Effector memory CD4-positive, alpha-beta T cell (primary cell): ENCODE results near the gene PTX3.

Experiments used
- DNase-seq, 3 donors: peaks; one replicate each; pipeline ENCODE4 v3.0.0-alpha.2; 2020
- H3K27ac ChIP-seq: 2 replicates; pipeline ENCODE4 v1.7.0; 2013; ENCODE audit warnings: mild to moderate bottlenecking, low read length, moderate library complexity; ENCODE audit not compliant: insufficient read depth, poor library complexity, severe bottlenecking
- H3K27me3 ChIP-seq: replicated peaks from 2 replicates; pipeline ENCODE4 v1.7.0; 2013; ENCODE audit warnings: mild to moderate bottlenecking, low read length; ENCODE audit not compliant: insufficient read depth, control insufficient read depth, poor library complexity, severe bottlenecking
- H3K36me3 ChIP-seq: 2 replicates; pipeline ENCODE4 v1.7.0; 2013; ENCODE audit warnings: mild to moderate bottlenecking, low read length, moderate library complexity; ENCODE audit not compliant: control insufficient read depth, insufficient read depth
- H3K4me1 ChIP-seq: 2 replicates; pipeline ENCODE4 v1.7.0; 2013; ENCODE audit warnings: low read length, mild to moderate bottlenecking; ENCODE audit not compliant: control insufficient read depth, insufficient read depth, poor library complexity, severe bottlenecking
- H3K4me3 ChIP-seq: 2 replicates; pipeline ENCODE4 v1.7.0; 2013; ENCODE audit warnings: low read length, low read depth, mild to moderate bottlenecking; ENCODE audit not compliant: insufficient read depth, poor library complexity, severe bottlenecking
- H3K9me3 ChIP-seq: 2 replicates; pipeline ENCODE4 v1.7.0; 2013; ENCODE audit warnings: mild to moderate bottlenecking, low read length, moderate library complexity; ENCODE audit not compliant: control insufficient read depth
- total RNA-seq, 3 donors: gene quantifications; one replicate each; lab custom pipeline; 2026; lab: John Stamatoyannopoulos, UW

Gene PTX3
- 0 to 0.39 (median 0) reads per million in 3 donors for total RNA-seq

DNA sequence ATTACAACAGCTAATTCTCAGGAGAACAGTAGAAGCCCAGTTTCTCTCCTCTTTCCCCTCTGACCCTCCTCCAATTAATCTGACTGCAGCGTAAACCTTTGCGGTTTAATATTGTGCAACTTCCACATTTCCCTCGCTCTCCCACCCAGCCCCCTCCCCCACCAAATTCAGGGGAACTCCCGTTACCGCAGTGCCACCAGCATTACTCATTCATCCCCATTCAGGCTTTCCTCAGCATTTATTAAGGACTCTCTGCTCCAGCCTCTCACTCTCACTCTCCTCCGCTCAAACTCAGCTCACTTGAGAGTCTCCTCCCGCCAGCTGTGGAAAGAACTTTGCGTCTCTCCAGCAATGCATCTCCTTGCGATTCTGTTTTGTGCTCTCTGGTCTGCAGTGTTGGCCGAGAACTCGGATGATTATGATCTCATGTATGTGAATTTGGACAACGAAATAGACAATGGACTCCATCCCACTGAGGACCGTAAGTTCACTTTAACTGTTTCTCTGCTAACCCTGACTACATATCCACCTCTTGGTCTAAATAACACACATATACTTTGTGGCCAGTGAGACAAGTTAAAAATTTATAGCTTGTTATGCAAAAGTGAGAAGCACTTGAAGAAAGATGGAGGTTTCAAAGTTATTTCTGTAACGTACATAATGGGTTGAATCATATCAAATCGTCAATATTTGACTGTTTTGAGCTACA is at the start of gene PTX3:
TSS of gene PTX3 (plus strand) at position 268 of the 709 bp plus-strand sequence. CDS start at position 352, 84 bp downstream.
- Histone ChIP-seq H3K27ac (no peak within 1 kb of the TSS), H3K4me3 (no peak within 1 kb of the TSS)

DNA sequence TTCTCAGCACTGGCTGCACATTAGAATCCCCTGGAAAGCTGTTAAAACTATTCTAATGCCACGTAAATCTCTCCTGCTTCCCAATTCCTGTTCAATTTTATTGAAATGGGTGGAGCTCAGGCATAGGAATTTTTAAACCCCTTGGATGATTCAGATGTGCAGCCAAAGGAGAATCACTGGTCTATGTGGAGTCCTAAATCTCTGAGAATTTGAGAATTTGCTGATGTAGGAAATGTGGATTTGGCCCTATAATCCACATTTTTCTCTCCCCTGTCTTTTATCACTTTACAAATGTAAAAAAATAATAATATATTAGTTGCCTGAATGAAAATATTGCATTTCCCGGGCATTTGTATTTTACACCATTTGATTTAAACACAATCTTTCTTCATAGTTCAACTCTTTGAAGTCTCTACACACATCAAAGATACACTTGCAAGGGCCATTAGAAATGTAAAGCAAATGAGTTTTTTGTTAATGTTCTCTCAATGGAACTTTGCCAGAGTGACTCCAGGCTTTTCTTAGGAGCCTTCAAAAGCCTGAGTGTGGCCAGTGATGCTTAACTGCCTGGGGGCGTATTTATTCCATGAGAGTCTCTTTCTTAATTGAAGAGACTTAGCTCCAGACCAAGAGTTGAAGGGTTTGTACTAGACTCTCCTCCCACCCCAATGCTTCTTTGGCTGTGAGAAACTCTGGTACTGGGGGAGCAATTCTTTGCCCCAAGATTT is 48.8 kb upstream of the PTX3 start:
- H3K4me1 ChIP-seq = no peaks in the 10 kb centered on the region
- no peak for DNase-seq
- H3K27me3 ChIP-seq = no peaks in the 10 kb centered on the region
- no peak overlapping the region for H3K27ac ChIP-seq
- H3K9me3 ChIP-seq = no peaks in the 10 kb centered on the region
- no peaks in the 10 kb centered on the region for H3K36me3 ChIP-seq
- H3K4me3 ChIP-seq = no peak overlapping the region

More for the DNA sequence above, at the start of gene PTX3:
- peaks cover 3% of the 10 kb centered on the region for H3K27me3 ChIP-seq
- no peaks in the 10 kb centered on the region for H3K36me3 ChIP-seq
- DNase-seq = no peak
- no peaks in the 10 kb centered on the region for H3K4me1 ChIP-seq
- H3K9me3 ChIP-seq = no peaks in the 10 kb centered on the region

DNA sequence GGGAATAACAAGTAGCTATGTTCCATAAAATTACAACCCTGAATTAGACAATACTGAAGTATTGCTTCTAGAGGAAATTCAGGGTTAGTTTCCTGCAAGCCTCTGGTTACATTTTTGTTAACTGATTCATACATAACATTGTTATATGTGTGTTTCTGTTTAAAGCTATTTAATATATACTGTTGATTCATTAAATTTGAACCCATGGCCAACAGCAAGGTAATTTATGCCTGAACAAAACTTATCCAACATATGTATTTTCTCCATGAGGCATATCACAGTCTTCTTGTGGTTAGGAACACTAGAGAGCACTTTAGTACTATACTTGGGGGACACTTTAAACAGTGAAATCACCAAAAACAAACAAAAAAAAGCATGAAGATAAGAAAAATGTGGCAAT is 47.7 kb upstream of the PTX3 start:
- no peaks in the 10 kb centered on the region for H3K36me3 ChIP-seq
- no peak for DNase-seq

GRCh38 chr3:157390713-157391515 is 45.7 kb upstream of the PTX3 start:
- no peaks in the 10 kb centered on the region for H3K4me1 ChIP-seq
- no peaks in the 10 kb centered on the region for H3K27me3 ChIP-seq
- H3K36me3 ChIP-seq = no peaks in the 10 kb centered on the region
- no peak overlapping the region for H3K4me3 ChIP-seq
- no peaks in the 10 kb centered on the region for H3K9me3 ChIP-seq
- H3K27ac ChIP-seq = no peak overlapping the region
- DNase-seq = no peak

More for the DNA sequence above, 47.7 kb upstream of the PTX3 start:
- no peaks in the 10 kb centered on the region for H3K4me1 ChIP-seq
- no peaks in the 10 kb centered on the region for H3K9me3 ChIP-seq
- H3K27me3 ChIP-seq = no peaks in the 10 kb centered on the region
- H3K27ac ChIP-seq = no peak overlapping the region
- no peak overlapping the region for H3K4me3 ChIP-seq

GRCh38 chr3:157392104-157392503 is 44.5 kb upstream of the PTX3 start:
- Histone ChIP-seq H3K4me3 (no peak overlapping the region), H3K36me3 (no peaks in the 10 kb centered on the region), H3K27me3 (no peaks in the 10 kb centered on the region), H3K9me3 (no peaks in the 10 kb centered on the region), H3K27ac (no peak overlapping the region), H3K4me1 (no peaks in the 10 kb centered on the region)
- no peak for DNase-seq

DNA sequence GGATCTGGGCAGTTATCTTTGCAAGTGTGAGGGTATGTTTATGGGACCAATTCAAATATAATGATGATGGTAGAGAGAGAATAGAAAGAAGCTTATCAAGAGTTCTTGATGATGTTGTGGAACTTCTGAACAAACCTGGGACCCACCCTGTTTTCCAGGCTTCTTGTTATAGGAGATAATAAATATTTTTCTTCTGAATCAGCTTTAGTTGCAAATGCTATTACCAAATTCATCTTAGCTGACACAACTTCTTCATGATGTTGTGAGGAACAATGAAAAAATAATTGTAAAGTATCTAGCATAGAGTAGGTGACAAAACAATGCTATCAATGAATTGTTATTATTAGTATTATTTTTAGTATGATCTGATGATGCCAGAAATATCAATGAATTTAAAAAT is 43.5 kb upstream of the PTX3 start:
- no peaks in the 10 kb centered on the region for H3K36me3 ChIP-seq
- H3K4me1 ChIP-seq = no peaks in the 10 kb centered on the region
- no peak overlapping the region for H3K27ac ChIP-seq
- no peaks in the 10 kb centered on the region for H3K27me3 ChIP-seq
- no peak overlapping the region for H3K4me3 ChIP-seq
- H3K9me3 ChIP-seq = no peaks in the 10 kb centered on the region
- DNase-seq = no peak

GRCh38 chr3:157394411-157394810 is 42.2 kb upstream of the PTX3 start:
- H3K27me3 ChIP-seq = no peaks in the 10 kb centered on the region
- no peak overlapping the region for H3K27ac ChIP-seq
- H3K4me3 ChIP-seq = no peak overlapping the region
- no peak for DNase-seq
- H3K4me1 ChIP-seq = no peaks in the 10 kb centered on the region
- H3K36me3 ChIP-seq = no peaks in the 10 kb centered on the region
- H3K9me3 ChIP-seq = no peaks in the 10 kb centered on the region

DNA sequence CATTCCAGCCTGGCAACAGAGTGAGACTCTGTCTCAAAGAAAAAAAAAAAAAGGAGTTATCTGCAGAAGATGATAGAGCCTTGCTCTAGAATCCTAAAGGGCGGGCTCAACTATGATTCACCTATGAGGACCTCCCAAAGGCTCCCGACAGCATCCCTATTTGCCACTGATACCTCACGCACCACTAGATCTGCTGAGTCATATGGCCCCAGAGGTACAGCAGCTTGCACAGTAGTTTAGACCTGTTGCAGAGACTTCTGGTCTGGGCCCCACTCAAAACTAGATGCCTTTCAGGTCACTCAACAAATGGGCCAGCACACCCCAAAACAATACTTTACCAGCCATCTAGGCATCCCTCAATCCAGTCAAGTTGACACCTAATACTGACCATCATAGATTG is 38.1 kb upstream of the PTX3 start:
- Histone ChIP-seq H3K36me3 (no peaks in the 10 kb centered on the region), H3K4me3 (no peak overlapping the region), H3K4me1 (no peaks in the 10 kb centered on the region), H3K27ac (no peak overlapping the region), H3K9me3 (no peaks in the 10 kb centered on the region), H3K27me3 (no peaks in the 10 kb centered on the region)
- no peak for DNase-seq

DNA sequence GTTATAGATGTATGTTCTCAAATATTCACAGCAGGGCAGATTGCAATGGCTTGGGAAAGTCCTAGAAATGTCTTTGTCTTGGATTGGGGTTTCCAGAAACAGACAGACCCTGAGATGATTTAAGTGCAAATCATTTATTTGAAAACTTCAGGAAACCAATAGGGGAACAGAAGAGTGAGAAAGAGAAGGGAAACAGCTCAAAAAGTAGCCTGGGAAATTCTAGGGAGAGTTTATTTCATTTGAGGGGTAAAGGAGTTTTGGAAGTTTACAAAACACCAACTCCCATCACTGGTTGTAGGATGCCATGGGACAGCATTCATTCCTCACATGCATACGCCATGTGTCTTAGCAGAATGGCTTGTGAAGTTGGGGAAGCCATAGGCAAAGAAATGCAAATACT is 32.3 kb upstream of the PTX3 start:
- H3K9me3 ChIP-seq = no peaks in the 10 kb centered on the region

GRCh38 chr3:157405457-157405856 is 31.2 kb upstream of the PTX3 start:
- H3K36me3 ChIP-seq = no peaks in the 10 kb centered on the region
- no peak overlapping the region for H3K4me3 ChIP-seq
- H3K27me3 ChIP-seq = no peaks in the 10 kb centered on the region
- no peaks in the 10 kb centered on the region for H3K9me3 ChIP-seq
- no peaks in the 10 kb centered on the region for H3K4me1 ChIP-seq
- H3K27ac ChIP-seq = no peak overlapping the region
- no peak for DNase-seq

More for the DNA sequence above, 32.3 kb upstream of the PTX3 start:
- Histone ChIP-seq H3K36me3 (no peaks in the 10 kb centered on the region), H3K27ac (no peak overlapping the region), H3K4me3 (no peak overlapping the region), H3K4me1 (no peaks in the 10 kb centered on the region), H3K27me3 (no peaks in the 10 kb centered on the region)
- no peak for DNase-seq
